HCT116 (cell line): Measurements from ENCODE around the gene RSRC1. TPM values are rescaled to one million over a fixed set of nuclear protein-coding genes. Genes with fewer than 3 reads are reported as not detected.

Source experiments
- ATAC-seq: fragments of 200-7000 bp; cut with Tn5 transposase; 2 replicates; pipeline ENCODE4 v1.9.1; 2020; ENCODE audit warnings: mild to moderate bottlenecking, moderate library complexity
- BruUV-seq: library from RNA; stranded (reverse); fragments of 400-500 nt; replicated peaks from 2 replicates; lab custom pipeline; 2021; lab: Mats Ljungman, UMichigan
- CTCF ChIA-PET: fragments of 300-600 bp; sonication (Branson Sonifier 250); formaldehyde crosslinking; loops from one replicate; lab custom pipeline; 2021; ENCODE audit warnings: antibody characterized with exemption; lab: Charles Lee
- POLR2A ChIA-PET: fragments of 300-600, 350-600 bp; sonication (Branson Sonifier 250); formaldehyde crosslinking; loops from one replicate; lab custom pipeline; 2021; ENCODE audit warnings: antibody characterized with exemption; lab: Charles Lee
- RAD21 ChIA-PET, 2 experiments: fragments of 300-600 bp; sonication (Branson Sonifier 250); formaldehyde crosslinking; loops; one replicate each; lab custom pipeline; 2023; ENCODE audit warnings: low total read pairs in 2 of 2; ENCODE audit not compliant: uncharacterized antibody in 2 of 2, unreplicated experiment in 2 of 2, low non-redundant PET in 1 of 2; lab: Charles Lee
- DNase-seq: peaks from one replicate; pipeline ENCODE4 v3.0.0-alpha.2; 2010; ENCODE audit warnings: low read depth, low spot score
- H2AFZ ChIP-seq: fragments of 200-600 bp; shearing (Covaris generic), sonication (generic); 2 replicates; pipeline ENCODE4 v1.6.1; 2017; ENCODE audit warnings: low read depth, mixed run types, mixed read lengths, antibody characterized with exemption, low read length; ENCODE audit not compliant: poor library complexity, severe bottlenecking
- H3K27ac ChIP-seq: 2 replicates; pipeline ENCODE4 v1.5.1; 2012; ENCODE audit warnings: low read depth, low read length
- H3K27me3 ChIP-seq: fragments of 200-600 bp; sonication (generic); 2 replicates; pipeline ENCODE4 v1.6.1; 2016; ENCODE audit warnings: mixed run types, low read length, mixed read lengths; ENCODE audit not compliant: insufficient read depth
- H3K36me3 ChIP-seq, 2 experiments: fragments of 200-500 bp in 1 of 2; fragments of 200-600 bp in 1 of 2; sonication (Bioruptor generic) in 1 of 2; sonication (generic) in 1 of 2; 2 replicates each; pipeline versions ENCODE4 v1.5.1 to v1.6.1; 2014 to 2016; ENCODE audit warnings: low read length in 2 of 2, inconsistent platforms in 1 of 2, mixed read lengths in 1 of 2, mixed run types in 1 of 2; ENCODE audit not compliant: insufficient read depth in 2 of 2, control insufficient read depth in 1 of 2
- H3K4me1 ChIP-seq, 2 experiments: fragments of 200-600 bp in 1 of 2; sonication (generic) in 1 of 2; 2 replicates each; pipeline versions ENCODE4 v1.5.1 to v1.6.1; 2012 to 2017; ENCODE audit warnings: low read length in 2 of 2, inconsistent platforms in 1 of 2, mild to moderate bottlenecking in 1 of 2, mixed read lengths in 1 of 2, mixed run types in 1 of 2, moderate library complexity in 1 of 2; ENCODE audit not compliant: insufficient read depth in 2 of 2, control insufficient read depth in 1 of 2
- H3K4me2 ChIP-seq: fragments of 200-600 bp; sonication (generic); 2 replicates; pipeline ENCODE4 v1.6.1; 2017; ENCODE audit warnings: mixed run types, low read length, mixed read lengths
- H3K4me3 ChIP-seq, 2 experiments: fragments of 200-600 bp in 1 of 2; sonication (generic) in 1 of 2; replicated peaks in 1 of 2; 2 replicates each; pipeline ENCODE4 v1.5.1; 2011 to 2016; ENCODE audit warnings: low read length in 2 of 2, control low read depth in 1 of 2, low read depth in 1 of 2, mild to moderate bottlenecking in 1 of 2, mixed read lengths in 1 of 2, mixed run types in 1 of 2
- H3K79me2 ChIP-seq: fragments of 200-600 bp; sonication (generic); 2 replicates; pipeline ENCODE4 v1.6.1; 2017; ENCODE audit warnings: mild to moderate bottlenecking, mixed run types, low read length, moderate library complexity, mixed read lengths; ENCODE audit not compliant: insufficient read depth
- H3K9ac ChIP-seq: fragments of 200-600 bp; sonication (generic); 2 replicates; pipeline ENCODE4 v1.6.1; 2016; ENCODE audit warnings: low read length, mixed read lengths
- H3K9me2 ChIP-seq: fragments of 200-600 bp; sonication (generic), shearing (Covaris generic); 2 replicates; pipeline ENCODE4 v1.6.1; 2017; ENCODE audit warnings: mixed run types, mild to moderate bottlenecking, moderate library complexity; ENCODE audit not compliant: insufficient read depth
- H3K9me3 ChIP-seq, 2 experiments: fragments of 200-500 bp in 1 of 2; fragments of 200-600 bp in 1 of 2; sonication (Bioruptor generic) in 1 of 2; sonication (generic) in 1 of 2; 2 replicates each; pipeline ENCODE4 v1.6.1; 2014 to 2017; ENCODE audit warnings: low read length in 2 of 2, mixed read lengths in 2 of 2, inconsistent platforms in 1 of 2, low read depth in 1 of 2, mild to moderate bottlenecking in 1 of 2, mixed run types in 1 of 2, moderate library complexity in 1 of 2; ENCODE audit not compliant: control insufficient read depth in 1 of 2, insufficient read depth in 1 of 2
- H4K20me1 ChIP-seq: fragments of 200-600 bp; sonication (generic), shearing (Covaris generic); 2 replicates; pipeline ENCODE4 v1.6.1; 2017; ENCODE audit warnings: mixed run types, mild to moderate bottlenecking, moderate library complexity; ENCODE audit not compliant: insufficient read depth
- CEBPB ChIP-seq: IDR thresholded peaks from 2 replicates; pipeline ENCODE4 v1.6.1; 2012; ENCODE audit warnings: low read depth
- EGR1 ChIP-seq: IDR thresholded peaks from 2 replicates; pipeline ENCODE4 v1.6.1; 2012; ENCODE audit warnings: low read depth
- ELF1 ChIP-seq: IDR thresholded peaks from 2 replicates; pipeline ENCODE4 v1.6.1; 2012; ENCODE audit warnings: low read depth, borderline replicate concordance
- EZH2phosphoT487 ChIP-seq: fragments of 200-600 bp; IDR thresholded peaks from 2 replicates; pipeline ENCODE4 v1.6.1; 2018; ENCODE audit warnings: antibody characterized with exemption, borderline replicate concordance
- FOSL1 ChIP-seq: IDR thresholded peaks from 2 replicates; pipeline ENCODE4 v1.6.1; 2012; ENCODE audit warnings: low read depth
- JUND ChIP-seq: IDR thresholded peaks from 2 replicates; pipeline ENCODE4 v1.6.1; 2012
- SP1 ChIP-seq: IDR thresholded peaks from 2 replicates; pipeline ENCODE4 v1.6.1; 2012; ENCODE audit warnings: low read depth
- TCF7L2 ChIP-seq: IDR thresholded peaks from 2 replicates; pipeline ENCODE4 v1.7.0; 2011; ENCODE audit warnings: borderline replicate concordance, inconsistent platforms; ENCODE audit not compliant: insufficient read depth, insufficient read length; ENCODE audit errors: extremely low read depth
- intact Hi-C: fragments of 100-400 bp; cut with micrococcal nuclease; formaldehyde crosslinking; loops from 2 replicates; pipeline ENCODE4 v1.10.0; 2022
- total RNA-seq: library from RNA; stranded (reverse); gene quantifications from one replicate; pipeline ENCODE4 v1.2.1, GENCODE V29; 2021; ENCODE audit not compliant: unreplicated experiment
- TF ChIP-seq, protein P1 (sequence below): IDR thresholded peaks from 2 replicates; pipeline ENCODE4 v1.6.1; 2011; ENCODE audit warnings: mild to moderate bottlenecking, low read length, moderate library complexity; ENCODE audit not compliant: insufficient replicate concordance; ENCODE audit errors: extremely low read depth
- TF ChIP-seq, protein P2 (sequence below): IDR thresholded peaks from 2 replicates; pipeline ENCODE4 v1.6.1; 2012

The RSRC1 gene
- total RNA-seq, 1 experiment from 2014 or later: 37.1 TPM

DNA sequence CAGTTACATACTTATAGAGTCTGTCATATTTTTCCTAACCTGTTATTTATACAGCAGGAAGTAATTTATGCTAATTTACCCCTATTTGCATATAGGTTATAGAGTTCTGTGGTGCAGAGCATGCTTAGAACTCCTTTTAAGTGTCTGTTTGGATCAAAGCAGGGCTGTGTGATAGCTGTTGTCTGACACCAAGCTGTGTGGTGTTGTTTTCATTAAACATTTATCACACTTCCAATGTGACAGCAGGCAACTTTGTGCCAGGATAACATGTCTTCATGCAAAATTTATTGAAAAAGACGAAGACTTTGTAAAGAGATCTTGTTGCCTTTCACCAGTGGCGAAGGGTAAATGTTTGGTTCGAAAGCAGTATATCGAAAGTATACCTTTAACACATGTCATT is 100.2 kb downstream of the RSRC1 start:
- ATAC-seq (no peak), DNase-seq (no peak)
- Histone ChIP-seq H3K9ac (no peak overlapping the region), H3K9me2 (no peaks in the 10 kb centered on the region), H4K20me1 (no peaks in the 10 kb centered on the region), H2AFZ (no peak overlapping the region), H3K36me3 (no peaks in the 10 kb centered on the region), H3K9me3 (no peaks in the 10 kb centered on the region), H3K4me2 (no peak overlapping the region), H3K27ac (no peak overlapping the region), H3K4me1 (no peaks in the 10 kb centered on the region), H3K79me2 (0 out of 2 replicates have a peak, but pooled peaks cover 5% of the 10 kb centered on the region), H3K4me3 (no peak overlapping the region), H3K27me3 (no peaks in the 10 kb centered on the region)
- RAD21 ChIA-PET: no interaction called here
- no TSS peak for BruUV-seq
- CTCF ChIA-PET: no interaction called here
- POLR2A ChIA-PET: no interaction called here
- intact Hi-C loops: no loop called here
- TF ChIP-seq ELF1: no peak
- TF ChIP-seq, protein P1, sequence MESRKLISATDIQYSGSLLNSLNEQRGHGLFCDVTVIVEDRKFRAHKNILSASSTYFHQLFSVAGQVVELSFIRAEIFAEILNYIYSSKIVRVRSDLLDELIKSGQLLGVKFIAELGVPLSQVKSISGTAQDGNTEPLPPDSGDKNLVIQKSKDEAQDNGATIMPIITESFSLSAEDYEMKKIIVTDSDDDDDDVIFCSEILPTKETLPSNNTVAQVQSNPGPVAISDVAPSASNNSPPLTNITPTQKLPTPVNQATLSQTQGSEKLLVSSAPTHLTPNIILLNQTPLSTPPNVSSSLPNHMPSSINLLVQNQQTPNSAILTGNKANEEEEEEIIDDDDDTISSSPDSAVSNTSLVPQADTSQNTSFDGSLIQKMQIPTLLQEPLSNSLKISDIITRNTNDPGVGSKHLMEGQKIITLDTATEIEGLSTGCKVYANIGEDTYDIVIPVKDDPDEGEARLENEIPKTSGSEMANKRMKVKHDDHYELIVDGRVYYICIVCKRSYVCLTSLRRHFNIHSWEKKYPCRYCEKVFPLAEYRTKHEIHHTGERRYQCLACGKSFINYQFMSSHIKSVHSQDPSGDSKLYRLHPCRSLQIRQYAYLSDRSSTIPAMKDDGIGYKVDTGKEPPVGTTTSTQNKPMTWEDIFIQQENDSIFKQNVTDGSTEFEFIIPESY: no peak
- TF ChIP-seq FOSL1: no peak
- TF ChIP-seq JUND: no peak
- TF ChIP-seq, protein P2, sequence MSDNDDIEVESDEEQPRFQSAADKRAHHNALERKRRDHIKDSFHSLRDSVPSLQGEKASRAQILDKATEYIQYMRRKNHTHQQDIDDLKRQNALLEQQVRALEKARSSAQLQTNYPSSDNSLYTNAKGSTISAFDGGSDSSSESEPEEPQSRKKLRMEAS: no peak
- TF ChIP-seq EGR1: no peak
- no peak for TF ChIP-seq TCF7L2

DNA sequence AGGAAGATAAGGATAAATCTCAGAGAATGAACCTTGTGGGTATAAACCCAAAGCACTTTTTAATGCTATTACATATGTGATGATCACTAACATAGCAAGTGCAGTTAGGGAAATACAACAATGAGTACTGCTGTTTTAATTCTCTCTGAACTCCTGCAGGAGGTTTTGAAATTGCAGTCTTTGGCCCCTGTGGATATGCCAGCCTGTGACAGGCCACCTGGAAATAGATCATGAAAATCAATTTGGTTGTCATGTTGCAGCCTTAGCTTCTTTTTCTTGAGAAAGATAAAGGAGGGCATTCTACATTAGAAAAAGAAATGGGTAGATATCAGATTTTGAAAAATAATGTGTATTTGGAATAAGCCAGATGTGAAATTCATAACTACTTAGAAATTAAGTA is 103.6 kb downstream of the RSRC1 start:
- CTCF ChIA-PET: no interaction called here
- ATAC-seq: no peak
- Histone ChIP-seq H3K36me3 (no peaks in the 10 kb centered on the region), H3K27me3 (no peaks in the 10 kb centered on the region), H3K4me2 (no peak overlapping the region), H3K9me3 (no peaks in the 10 kb centered on the region), H3K4me3 (no peak overlapping the region), H3K9me2 (no peaks in the 10 kb centered on the region), H3K27ac (no peak overlapping the region), H3K79me2 (0 out of 2 replicates have a peak, but pooled peaks cover 6% of the 10 kb centered on the region), H3K4me1 (no peaks in the 10 kb centered on the region), H2AFZ (no peak overlapping the region), H3K9ac (no peak overlapping the region), H4K20me1 (no peaks in the 10 kb centered on the region)
- RAD21 ChIA-PET: no interaction called here
- no TSS peak for BruUV-seq
- intact Hi-C loops: no loop called here
- TF ChIP-seq CEBPB (no peak), SP1 (no peak), EZH2phosphoT487 (no peak)
- DNase-seq: no peak
- POLR2A ChIA-PET: no interaction called here
